Adrenal gland (tissue), 5 donors: ENCODE data around the gene RBM5.

ENCODE experiments used
- POLR2A ChIP-seq, 2 donors: fragments of 450-650 bp; IDR thresholded peaks; one replicate each; pipeline ENCODE4 v1.6.1; 2017; ENCODE audit warnings: antibody characterized with exemption in 2 of 2, mild to moderate bottlenecking in 2 of 2, moderate library complexity in 1 of 2
- TF ChIP-seq, protein P1 (sequence below), 6 experiments: fragments of 450-650 bp in 4 of 6; fragments of 200-600 bp in 2 of 6; sonication (generic) in 1 of 6; IDR thresholded peaks; 1 replicate in 5 of 6; 2 replicates in 1 of 6; pipeline versions ENCODE4 v1.5.1 to v1.8.0; 2016 to 2021; ENCODE audit warnings: antibody characterized with exemption in 6 of 6, mild to moderate bottlenecking in 2 of 6, moderate library complexity in 1 of 6
- donor health status: DM: no; HTN: no; CAD: no.

DNA sequence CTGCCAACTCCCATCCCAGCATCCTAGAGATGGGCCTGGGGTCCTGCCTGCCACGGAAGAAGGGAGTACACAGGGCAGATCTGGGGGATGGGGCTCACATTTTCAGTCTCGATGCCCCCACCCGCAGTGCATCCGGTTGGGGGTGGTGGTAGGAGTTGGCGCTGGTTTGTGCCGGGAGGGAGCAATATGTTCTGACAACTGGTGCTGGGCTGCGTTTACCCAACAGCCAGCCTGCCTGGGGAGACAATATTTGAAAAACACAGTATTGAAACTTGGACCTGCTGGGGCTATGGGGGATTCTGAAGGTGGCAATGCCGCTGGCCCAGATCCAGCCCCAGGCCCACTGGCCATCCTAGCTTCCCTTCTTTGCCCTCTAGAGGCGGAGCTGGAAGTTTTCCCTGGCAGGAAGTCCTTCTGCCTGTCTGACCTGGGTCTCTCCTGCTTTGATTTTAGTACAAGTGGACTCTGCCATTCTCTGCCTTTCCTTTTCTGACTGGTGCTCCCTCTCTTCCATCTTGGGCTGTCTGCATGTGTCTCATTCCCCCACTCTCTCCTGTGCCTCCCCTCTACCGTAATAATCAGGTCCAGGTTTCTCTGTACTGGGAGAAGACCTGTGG is 69.9 kb downstream of the RBM5 start:
- TF ChIP-seq, protein P1, sequence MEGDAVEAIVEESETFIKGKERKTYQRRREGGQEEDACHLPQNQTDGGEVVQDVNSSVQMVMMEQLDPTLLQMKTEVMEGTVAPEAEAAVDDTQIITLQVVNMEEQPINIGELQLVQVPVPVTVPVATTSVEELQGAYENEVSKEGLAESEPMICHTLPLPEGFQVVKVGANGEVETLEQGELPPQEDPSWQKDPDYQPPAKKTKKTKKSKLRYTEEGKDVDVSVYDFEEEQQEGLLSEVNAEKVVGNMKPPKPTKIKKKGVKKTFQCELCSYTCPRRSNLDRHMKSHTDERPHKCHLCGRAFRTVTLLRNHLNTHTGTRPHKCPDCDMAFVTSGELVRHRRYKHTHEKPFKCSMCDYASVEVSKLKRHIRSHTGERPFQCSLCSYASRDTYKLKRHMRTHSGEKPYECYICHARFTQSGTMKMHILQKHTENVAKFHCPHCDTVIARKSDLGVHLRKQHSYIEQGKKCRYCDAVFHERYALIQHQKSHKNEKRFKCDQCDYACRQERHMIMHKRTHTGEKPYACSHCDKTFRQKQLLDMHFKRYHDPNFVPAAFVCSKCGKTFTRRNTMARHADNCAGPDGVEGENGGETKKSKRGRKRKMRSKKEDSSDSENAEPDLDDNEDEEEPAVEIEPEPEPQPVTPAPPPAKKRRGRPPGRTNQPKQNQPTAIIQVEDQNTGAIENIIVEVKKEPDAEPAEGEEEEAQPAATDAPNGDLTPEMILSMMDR (IDR thresholded peaks at IDR 0.05): no peak
- no peak for TF ChIP-seq POLR2A (IDR thresholded peaks at IDR 0.05)
